ENCODE results near the gene TRIM75. TPM values are rescaled to one million over a fixed set of nuclear protein-coding genes. Genes with fewer than 3 reads are reported as not detected.

The TRIM75 gene
- total RNA-seq, 4 donors from 2014 or later, result not detected

GRCh38 chr4:165052627-165053026 lies 1.0 kb upstream of the TRIM75 start:
- Histone ChIP-seq H3K27ac (no peak overlapping the region), H3K4me1 (no peaks in the 10 kb centered on the region), H3K36me3 (no peaks in the 10 kb centered on the region), H3K4me3 (no peak overlapping the region), H3K9me3 (no peaks in the 10 kb centered on the region), H3K27me3 (no peaks in the 10 kb centered on the region)
- TF ChIP-seq POLR2A (IDR thresholded peaks at IDR 0.05), result no peak
- no peak for TF ChIP-seq CTCF (IDR thresholded peaks at IDR 0.05)
- no peak for DNase-seq
- intact Hi-C loops (cut with DNase I), result no loop called here
- WGBS, 2 donors, result 40 to 64% methylated on average over 1 to 3 of the region's 3 CpGs

DNA sequence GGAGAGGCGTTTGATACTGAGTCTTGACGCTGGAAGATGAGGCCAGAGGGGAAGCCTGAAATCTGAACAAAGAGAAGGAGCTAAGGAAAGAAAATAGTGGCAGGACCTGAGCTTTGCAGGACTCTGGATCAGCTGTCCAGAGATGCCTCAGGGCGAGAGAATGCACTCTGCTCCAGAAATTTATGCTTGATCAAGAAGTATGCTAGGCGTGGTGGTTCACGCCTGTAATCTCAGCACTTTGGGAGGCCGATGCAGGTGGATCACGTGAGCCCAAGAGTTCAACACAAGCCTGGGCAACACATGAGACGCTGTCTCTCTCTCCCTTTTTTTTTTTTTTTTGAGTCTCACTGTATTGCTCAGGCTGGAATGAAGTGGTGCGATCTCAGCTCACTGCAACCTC lies 1.9 kb downstream of the TRIM75 start:
- no peaks in the 10 kb centered on the region for H3K9me3 ChIP-seq
- TF ChIP-seq CTCF (IDR thresholded peaks at IDR 0.05), result no peak
- TF ChIP-seq POLR2A (IDR thresholded peaks at IDR 0.05), result no peak
- 72 to 76% methylated on average over 9 of the region's 9 CpGs for WGBS, 2 donors
- DNase-seq, result no peak
- no peaks in the 10 kb centered on the region for H3K36me3 ChIP-seq
- no peak overlapping the region for H3K27ac ChIP-seq
- no peak overlapping the region for H3K4me3 ChIP-seq
- no peaks in the 10 kb centered on the region for H3K4me1 ChIP-seq
- no peaks in the 10 kb centered on the region for H3K27me3 ChIP-seq
- intact Hi-C loops (cut with DNase I), result no loop called here

DNA sequence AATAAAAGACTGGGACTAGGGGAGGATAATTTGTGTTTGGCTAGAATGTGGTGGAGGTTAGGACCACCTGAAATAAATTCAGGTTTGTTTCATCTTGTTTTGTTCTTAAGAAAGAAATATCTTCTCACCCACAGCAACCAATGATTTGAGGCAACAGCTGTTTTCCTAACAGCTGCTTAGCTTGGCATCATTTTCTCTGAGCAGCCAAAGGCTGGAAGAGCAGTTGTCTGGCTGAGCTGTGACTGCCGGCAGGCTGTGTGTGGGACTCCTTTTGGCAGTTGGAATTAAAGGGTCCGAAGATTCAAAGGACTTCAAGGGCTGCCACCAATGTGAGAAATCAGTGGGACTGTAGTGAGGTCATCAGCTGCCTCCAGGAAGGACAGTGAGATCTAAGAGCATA lies 5.0 kb downstream of the TRIM75 start:
- TF ChIP-seq POLR2A (IDR thresholded peaks at IDR 0.05) (no peak), CTCF (IDR thresholded peaks at IDR 0.05) (no peak)
- Histone ChIP-seq H3K9me3 (no peaks in the 10 kb centered on the region), H3K27me3 (no peaks in the 10 kb centered on the region), H3K36me3 (no peaks in the 10 kb centered on the region), H3K4me1 (no peaks in the 10 kb centered on the region), H3K27ac (no peak overlapping the region), H3K4me3 (no peak overlapping the region)
- intact Hi-C loops (cut with DNase I), result no loop called here
- WGBS, 2 donors, result 46 to 56% methylated on average over 1 to 2 of the region's 2 CpGs
- DNase-seq, result no peak

GRCh38 chr4:165059386-165059785 lies 5.7 kb downstream of the TRIM75 start:
- Histone ChIP-seq H3K9me3 (no peaks in the 10 kb centered on the region), H3K27me3 (no peaks in the 10 kb centered on the region), H3K4me1 (no peaks in the 10 kb centered on the region), H3K27ac (no peak overlapping the region), H3K4me3 (no peak overlapping the region), H3K36me3 (no peaks in the 10 kb centered on the region)
- intact Hi-C loops (cut with DNase I), result no loop called here
- 54 to 81% methylated on average over 3 to 4 of the region's 4 CpGs for WGBS, 2 donors
- DNase-seq, result no peak
- TF ChIP-seq CTCF (IDR thresholded peaks at IDR 0.05), result no peak
- no peak for TF ChIP-seq POLR2A (IDR thresholded peaks at IDR 0.05)

DNA sequence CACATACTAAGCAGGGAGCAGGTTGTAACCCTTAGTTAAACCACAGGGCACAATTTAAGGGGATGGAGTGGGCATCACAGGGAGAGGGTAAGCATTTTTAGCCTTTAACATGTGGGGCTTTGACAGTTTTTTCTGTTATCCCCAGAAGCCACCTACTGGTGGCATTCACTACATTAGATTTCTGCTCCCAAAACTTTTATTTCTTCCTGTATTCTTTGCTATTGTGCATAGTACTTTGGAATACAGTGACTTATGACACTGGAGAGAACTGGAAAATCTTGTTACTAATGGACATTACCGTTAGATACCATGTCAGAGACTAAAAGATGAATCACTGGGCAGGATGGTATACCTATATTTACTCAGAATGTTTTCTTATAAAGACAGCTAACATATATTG lies 7.3 kb downstream of the TRIM75 start:
- Histone ChIP-seq H3K4me1 (no peaks in the 10 kb centered on the region), H3K9me3 (no peaks in the 10 kb centered on the region), H3K27me3 (no peaks in the 10 kb centered on the region), H3K4me3 (no peak overlapping the region), H3K36me3 (no peaks in the 10 kb centered on the region), H3K27ac (no peak overlapping the region)
- 42 to 44% methylated on average over 1 of the region's 1 CpG for WGBS, 2 donors
- no peak for DNase-seq
- intact Hi-C loops (cut with DNase I), result no loop called here
- no peak for TF ChIP-seq POLR2A (IDR thresholded peaks at IDR 0.05)
- TF ChIP-seq CTCF (IDR thresholded peaks at IDR 0.05), result peak in 1 of 6 experiments; percentile 29

Measured in esophagus squamous epithelium (tissue), 5 donors.